Measurements from ENCODE around the gene CDC14A.

The CDC14A gene

DNA sequence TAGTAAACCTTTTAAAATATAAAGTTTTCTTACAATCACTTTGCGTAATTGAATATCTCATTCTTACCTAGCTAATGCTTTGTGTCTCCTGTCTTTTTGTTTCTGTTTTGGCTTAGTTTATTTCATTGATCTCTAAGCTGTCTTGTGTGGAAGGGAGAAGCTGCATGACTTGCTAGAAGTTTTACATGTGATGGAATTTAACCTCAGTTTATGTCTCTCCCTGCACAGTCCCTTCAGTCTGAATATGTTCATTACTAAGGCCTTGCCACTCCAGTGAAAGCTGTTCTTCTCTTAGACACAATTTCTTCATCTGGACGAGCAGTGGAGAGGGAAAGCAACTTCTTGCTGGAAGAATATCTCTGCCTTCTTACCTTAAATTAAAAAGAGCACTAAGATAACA, 165.7 kb downstream of the CDC14A start:
- Histone ChIP-seq H3F3A (ENCODE audit: control insufficient read depth, insufficient read depth) (no peaks in the 10 kb centered on the region), H3K9me3 (ENCODE audit: control insufficient read depth, insufficient read depth, low read length) (no peaks in the 10 kb centered on the region), H3K79me2 (ENCODE audit: control insufficient read depth, low read length) (no peaks in the 10 kb centered on the region), H3K9me2 (replicated peaks; ENCODE audit: control insufficient read depth, low read length) (no peaks in the 10 kb centered on the region), H3K27ac (ENCODE audit: low read depth, low read length) (no peak overlapping the region), H3K27me3 (ENCODE audit: control insufficient read depth, low read length) (no peaks in the 10 kb centered on the region), H3K4me1 (ENCODE audit: control insufficient read depth, low read length) (peaks cover 5% of the 10 kb centered on the region), H3K4me2 (ENCODE audit: low read length) (no peak overlapping the region), H3K36me3 (ENCODE audit: control insufficient read depth, low read length) (no peaks in the 10 kb centered on the region), H4K20me1 (ENCODE audit: control insufficient read depth, insufficient read depth, low read depth, low read length) (no peaks in the 10 kb centered on the region), H3K4me3 (ENCODE audit: low read length) (no peak overlapping the region)
- no peak for TF ChIP-seq EZH2phosphoT487 (IDR thresholded peaks at IDR 0.05; ENCODE audit: borderline replicate concordance, low read length)

- no peaks in the 10 kb centered on the region for H3K27me3 ChIP-seq (ENCODE audit: control insufficient read depth, low read length)
- H3K9me3 ChIP-seq (ENCODE audit: control insufficient read depth, insufficient read depth, low read length): no peaks in the 10 kb centered on the region
- H3K36me3 ChIP-seq (ENCODE audit: control insufficient read depth, low read length): no peaks in the 10 kb centered on the region
- H4K20me1 ChIP-seq (ENCODE audit: control insufficient read depth, insufficient read depth, low read depth, low read length): no peaks in the 10 kb centered on the region
- no peaks in the 10 kb centered on the region for H3K9me2 ChIP-seq (replicated peaks; ENCODE audit: control insufficient read depth, low read length)
- TF ChIP-seq EZH2phosphoT487 (IDR thresholded peaks at IDR 0.05; ENCODE audit: borderline replicate concordance, low read length): no peak
- TF ChIP-seq, protein P1, sequence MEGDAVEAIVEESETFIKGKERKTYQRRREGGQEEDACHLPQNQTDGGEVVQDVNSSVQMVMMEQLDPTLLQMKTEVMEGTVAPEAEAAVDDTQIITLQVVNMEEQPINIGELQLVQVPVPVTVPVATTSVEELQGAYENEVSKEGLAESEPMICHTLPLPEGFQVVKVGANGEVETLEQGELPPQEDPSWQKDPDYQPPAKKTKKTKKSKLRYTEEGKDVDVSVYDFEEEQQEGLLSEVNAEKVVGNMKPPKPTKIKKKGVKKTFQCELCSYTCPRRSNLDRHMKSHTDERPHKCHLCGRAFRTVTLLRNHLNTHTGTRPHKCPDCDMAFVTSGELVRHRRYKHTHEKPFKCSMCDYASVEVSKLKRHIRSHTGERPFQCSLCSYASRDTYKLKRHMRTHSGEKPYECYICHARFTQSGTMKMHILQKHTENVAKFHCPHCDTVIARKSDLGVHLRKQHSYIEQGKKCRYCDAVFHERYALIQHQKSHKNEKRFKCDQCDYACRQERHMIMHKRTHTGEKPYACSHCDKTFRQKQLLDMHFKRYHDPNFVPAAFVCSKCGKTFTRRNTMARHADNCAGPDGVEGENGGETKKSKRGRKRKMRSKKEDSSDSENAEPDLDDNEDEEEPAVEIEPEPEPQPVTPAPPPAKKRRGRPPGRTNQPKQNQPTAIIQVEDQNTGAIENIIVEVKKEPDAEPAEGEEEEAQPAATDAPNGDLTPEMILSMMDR (IDR thresholded peaks at IDR 0.05; ENCODE audit: low read depth, low read length, poor library complexity, severe bottlenecking): no peak
- H3K79me2 ChIP-seq (ENCODE audit: control insufficient read depth, low read length): no peaks in the 10 kb centered on the region
- no peak overlapping the region for H3K4me3 ChIP-seq (ENCODE audit: low read length)
- no peaks in the 10 kb centered on the region for H3F3A ChIP-seq (ENCODE audit: control insufficient read depth, insufficient read depth)
- peaks cover 8% of the 10 kb centered on the region for H3K4me1 ChIP-seq (ENCODE audit: control insufficient read depth, low read length)
- no peak overlapping the region for H3K27ac ChIP-seq (ENCODE audit: low read depth, low read length)
- no peak overlapping the region for H3K4me2 ChIP-seq (ENCODE audit: low read length)
Measured at GRCh38 chr1:100523038-100523652, 170.8 kb downstream of the CDC14A start.

DNA sequence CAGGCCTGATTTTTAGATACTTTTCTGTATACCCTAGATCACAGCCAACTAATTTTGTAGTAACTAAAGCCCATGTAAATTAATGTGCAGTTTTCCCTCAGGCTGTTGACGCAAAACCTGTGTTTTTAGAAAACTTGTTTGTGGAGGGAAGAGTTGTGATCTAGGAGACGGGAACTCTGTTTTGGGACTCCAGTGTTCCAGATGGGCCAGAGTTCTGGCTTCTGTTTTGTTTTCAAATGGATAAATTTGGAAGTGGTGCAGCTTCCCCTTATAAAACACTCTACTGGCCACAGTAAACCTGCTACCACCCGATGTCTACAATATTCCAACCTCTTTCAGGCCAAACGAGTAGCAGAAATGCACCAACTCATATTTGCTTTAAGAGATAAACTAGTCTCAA, 172.0 kb downstream of the CDC14A start:
- H3K27ac ChIP-seq (ENCODE audit: low read depth, low read length): no peak overlapping the region

DNA sequence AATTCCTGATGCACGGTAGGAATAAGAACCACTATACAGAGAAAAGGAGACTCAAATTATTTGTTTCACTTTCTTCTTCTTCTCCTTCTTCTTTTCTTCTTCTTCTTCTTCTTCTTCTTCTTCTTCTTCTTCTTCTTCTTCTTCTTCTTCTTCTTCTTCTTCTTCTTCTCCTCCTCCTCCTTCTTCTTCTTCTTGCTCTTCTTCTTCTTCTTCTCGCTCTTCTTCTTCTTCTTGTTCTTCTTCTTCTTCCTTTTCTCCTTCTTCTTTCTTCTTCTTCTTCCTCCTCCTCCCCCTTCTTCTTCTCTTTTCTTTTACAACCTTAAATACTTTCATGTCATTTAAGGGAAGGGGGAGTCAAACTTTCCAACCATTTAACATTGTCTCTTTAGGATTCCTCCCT, 174.6 kb downstream of the CDC14A start:
- Histone ChIP-seq H3K36me3 (ENCODE audit: control insufficient read depth, low read length) (no peaks in the 10 kb centered on the region), H3K27me3 (ENCODE audit: control insufficient read depth, low read length) (no peaks in the 10 kb centered on the region; the same call in 1 of the 2 replicates), H3K9me2 (replicated peaks; ENCODE audit: control insufficient read depth, low read length) (no peaks in the 10 kb centered on the region), H3K4me2 (ENCODE audit: low read length) (no peak overlapping the region), H3K4me1 (ENCODE audit: control insufficient read depth, low read length) (peaks cover 8% of the 10 kb centered on the region), H3K9me3 (ENCODE audit: control insufficient read depth, insufficient read depth, low read length) (no peaks in the 10 kb centered on the region), H3F3A (ENCODE audit: control insufficient read depth, insufficient read depth) (no peaks in the 10 kb centered on the region), H3K4me3 (ENCODE audit: low read length) (no peak overlapping the region), H3K27ac (ENCODE audit: low read depth, low read length) (no peak overlapping the region), H4K20me1 (ENCODE audit: control insufficient read depth, insufficient read depth, low read depth, low read length) (no peaks in the 10 kb centered on the region), H3K79me2 (ENCODE audit: control insufficient read depth, low read length) (no peaks in the 10 kb centered on the region)
- TF ChIP-seq, protein P1 (IDR thresholded peaks at IDR 0.05; ENCODE audit: low read depth, low read length, poor library complexity, severe bottlenecking): no peak
- TF ChIP-seq EZH2phosphoT487 (IDR thresholded peaks at IDR 0.05; ENCODE audit: borderline replicate concordance, low read length): no peak

More for the DNA sequence above, 172.0 kb downstream of the CDC14A start:
- Histone ChIP-seq H3K4me2 (ENCODE audit: low read length) (no peak overlapping the region), H3F3A (ENCODE audit: control insufficient read depth, insufficient read depth) (no peaks in the 10 kb centered on the region), H3K27me3 (ENCODE audit: control insufficient read depth, low read length) (no peaks in the 10 kb centered on the region), H3K9me3 (ENCODE audit: control insufficient read depth, insufficient read depth, low read length) (no peaks in the 10 kb centered on the region), H3K4me3 (ENCODE audit: low read length) (no peak overlapping the region), H3K4me1 (ENCODE audit: control insufficient read depth, low read length) (peaks cover 8% of the 10 kb centered on the region), H3K36me3 (ENCODE audit: control insufficient read depth, low read length) (no peaks in the 10 kb centered on the region), H3K79me2 (ENCODE audit: control insufficient read depth, low read length) (no peaks in the 10 kb centered on the region), H3K9me2 (replicated peaks; ENCODE audit: control insufficient read depth, low read length) (no peaks in the 10 kb centered on the region), H4K20me1 (ENCODE audit: control insufficient read depth, insufficient read depth, low read depth, low read length) (no peaks in the 10 kb centered on the region)
- TF ChIP-seq, protein P1 (IDR thresholded peaks at IDR 0.05; ENCODE audit: low read depth, low read length, poor library complexity, severe bottlenecking): no peak
- TF ChIP-seq EZH2phosphoT487 (IDR thresholded peaks at IDR 0.05; ENCODE audit: borderline replicate concordance, low read length): no peak

Data from DOHH2 (cell line).